ENCODE measurements around the gene CNTNAP4. TPM values are rescaled to one million over a fixed set of nuclear protein-coding genes. Genes with fewer than 3 reads are reported as not detected.

Gene CNTNAP4
- total RNA-seq, 2 experiments from 2014 or later: not detected

GRCh38 chr16:76483307-76483909 lies 206.2 kb downstream of the CNTNAP4 start:
- CTCF ChIA-PET: no interaction called here
- Mint-ChIP-seq H3K27ac (no peak overlapping the region), H3K4me1 (ENCODE audit: low read depth) (no peaks in the 10 kb centered on the region), H3K4me3 (no peak overlapping the region), H3K36me3 (ENCODE audit: low read depth) (no peaks in the 10 kb centered on the region), H3K9me3 (no peaks in the 10 kb centered on the region), H3K27me3 (no peaks in the 10 kb centered on the region)
- no peak overlapping the region for H3K27ac ChIP-seq (ENCODE audit: low read depth in 1 of 2, low read length in 2 of 2)
- TF ChIP-seq CTCF (IDR thresholded peaks at IDR 0.05): no peak
- intact Hi-C loops (cut with DNase I, micrococcal nuclease): no loop called here
- no peak for DNase-seq
- ATAC-seq (ENCODE audit: poor library complexity): no peak
- no peaks in the 10 kb centered on the region for H3K4me1 ChIP-seq (ENCODE audit: insufficient read depth, low read length)
- POLR2A ChIA-PET: no interaction called here
- peaks cover 0 to 4% of the 10 kb centered on the region in 2 experiments for H3K9me3 ChIP-seq (ENCODE audit: control insufficient read depth in 1 of 2, insufficient read depth in 1 of 2, low read length in 2 of 2)
- H3K4me3 ChIP-seq (ENCODE audit: low read length): no peak overlapping the region
- H3K27me3 ChIP-seq (ENCODE audit: control insufficient read depth in 1 of 2, insufficient read depth in 2 of 2, low read length in 2 of 2): no peaks in the 10 kb centered on the region
- H3K36me3 ChIP-seq (ENCODE audit: insufficient read depth, low read length): no peaks in the 10 kb centered on the region

GRCh38 chr16:76484020-76484419 lies 206.8 kb downstream of the CNTNAP4 start:
- no peak for ATAC-seq (ENCODE audit: poor library complexity)
- H3K9me3 ChIP-seq (ENCODE audit: control insufficient read depth in 1 of 2, insufficient read depth in 1 of 2, low read length in 2 of 2): peaks cover 0 to 4% of the 10 kb centered on the region in 2 experiments
- H3K4me1 ChIP-seq (ENCODE audit: insufficient read depth, low read length): no peaks in the 10 kb centered on the region
- intact Hi-C loops (cut with DNase I, micrococcal nuclease): no loop called here
- H3K4me3 Mint-ChIP-seq: no peak overlapping the region
- CTCF ChIA-PET: no interaction called here
- H3K9me3 Mint-ChIP-seq: no peaks in the 10 kb centered on the region
- no peak overlapping the region for H3K27ac Mint-ChIP-seq
- no peak for TF ChIP-seq CTCF (IDR thresholded peaks at IDR 0.05)
- H3K27ac ChIP-seq (ENCODE audit: low read depth in 1 of 2, low read length in 2 of 2): no peak overlapping the region
- POLR2A ChIA-PET: no interaction called here
- no peaks in the 10 kb centered on the region for H3K27me3 Mint-ChIP-seq
- no peaks in the 10 kb centered on the region for H3K36me3 Mint-ChIP-seq (ENCODE audit: low read depth)
- no peak overlapping the region for H3K4me3 ChIP-seq (ENCODE audit: low read length)
- no peaks in the 10 kb centered on the region for H3K36me3 ChIP-seq (ENCODE audit: insufficient read depth, low read length)
- no peak for DNase-seq
- H3K4me1 Mint-ChIP-seq (ENCODE audit: low read depth): no peaks in the 10 kb centered on the region
- H3K27me3 ChIP-seq (ENCODE audit: control insufficient read depth in 1 of 2, insufficient read depth in 2 of 2, low read length in 2 of 2): no peaks in the 10 kb centered on the region

- no peak for DNase-seq
- intact Hi-C loops (cut with DNase I, micrococcal nuclease): no loop called here
- no peaks in the 10 kb centered on the region for H3K36me3 Mint-ChIP-seq (ENCODE audit: low read depth)
- no peaks in the 10 kb centered on the region for H3K27me3 Mint-ChIP-seq
- no peak overlapping the region for H3K27ac Mint-ChIP-seq
- H3K9me3 Mint-ChIP-seq: peaks cover 3% of the 10 kb centered on the region
- no peak for TF ChIP-seq CTCF (IDR thresholded peaks at IDR 0.05)
- Histone ChIP-seq H3K9me3 (ENCODE audit: control insufficient read depth in 1 of 2, insufficient read depth in 1 of 2, low read length in 2 of 2) (peaks cover 0 to 4% of the 10 kb centered on the region in 2 experiments), H3K4me1 (ENCODE audit: insufficient read depth, low read length) (no peaks in the 10 kb centered on the region), H3K27ac (ENCODE audit: low read depth in 1 of 2, low read length in 2 of 2) (no peak overlapping the region), H3K27me3 (ENCODE audit: control insufficient read depth in 1 of 2, insufficient read depth in 2 of 2, low read length in 2 of 2) (no peaks in the 10 kb centered on the region), H3K4me3 (ENCODE audit: low read length) (no peak overlapping the region), H3K36me3 (ENCODE audit: insufficient read depth, low read length) (no peaks in the 10 kb centered on the region)
- ChIA-PET POLR2A (no interaction called here), CTCF (no interaction called here)
- H3K4me3 Mint-ChIP-seq: no peak overlapping the region
- ATAC-seq (ENCODE audit: poor library complexity): no peak
- H3K4me1 Mint-ChIP-seq (ENCODE audit: low read depth): no peaks in the 10 kb centered on the region
Observed at GRCh38 chr16:76486740-76487139, 209.5 kb downstream of the CNTNAP4 start.
